ENCODE measurements around the gene MRPS18C. TPM values are rescaled to one million over a fixed set of nuclear protein-coding genes. Genes with fewer than 3 reads are reported as not detected.
A peak's percentile ranks its signal among the peaks of the same experiment; 100 is the strongest.

Gene MRPS18C
- total RNA-seq, 4 donors from 2014 or later: 15.7 to 30.3 (median 22.3) TPM

DNA sequence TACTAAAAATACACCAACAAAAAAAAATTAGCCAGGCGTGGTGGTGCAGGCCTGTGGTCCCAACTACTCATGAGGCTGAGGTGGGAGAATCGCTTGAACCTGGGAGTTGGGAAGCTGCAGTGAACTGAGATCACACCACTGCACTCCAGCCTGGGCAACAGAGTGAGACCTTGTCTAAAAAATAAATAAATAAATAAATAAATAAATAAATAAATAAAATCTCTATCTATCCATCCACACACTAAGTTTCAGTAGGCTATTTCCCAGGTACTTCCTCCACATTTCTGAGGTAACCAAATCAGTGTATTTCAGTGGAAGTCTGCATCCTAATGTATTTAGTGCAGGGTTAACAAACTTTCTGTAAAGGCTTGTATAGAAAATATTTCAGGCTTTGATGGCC, 18.1 kb downstream of the MRPS18C start:
- 100% methylated on average over 2 of the region's 2 CpGs for WGBS
- Histone ChIP-seq H3K4me3 (no peak overlapping the region), H3K4me1 (no peaks in the 10 kb centered on the region), H3K9me3 (no peaks in the 10 kb centered on the region), H3K27ac (replicated peaks in 1 of 4) (no peak overlapping the region), H3K27me3 (no peaks in the 10 kb centered on the region), H3K36me3 (peaks cover 0 to 47% (median 14%) of the 10 kb centered on the region in 4 donors)
- TF ChIP-seq, protein P1, sequence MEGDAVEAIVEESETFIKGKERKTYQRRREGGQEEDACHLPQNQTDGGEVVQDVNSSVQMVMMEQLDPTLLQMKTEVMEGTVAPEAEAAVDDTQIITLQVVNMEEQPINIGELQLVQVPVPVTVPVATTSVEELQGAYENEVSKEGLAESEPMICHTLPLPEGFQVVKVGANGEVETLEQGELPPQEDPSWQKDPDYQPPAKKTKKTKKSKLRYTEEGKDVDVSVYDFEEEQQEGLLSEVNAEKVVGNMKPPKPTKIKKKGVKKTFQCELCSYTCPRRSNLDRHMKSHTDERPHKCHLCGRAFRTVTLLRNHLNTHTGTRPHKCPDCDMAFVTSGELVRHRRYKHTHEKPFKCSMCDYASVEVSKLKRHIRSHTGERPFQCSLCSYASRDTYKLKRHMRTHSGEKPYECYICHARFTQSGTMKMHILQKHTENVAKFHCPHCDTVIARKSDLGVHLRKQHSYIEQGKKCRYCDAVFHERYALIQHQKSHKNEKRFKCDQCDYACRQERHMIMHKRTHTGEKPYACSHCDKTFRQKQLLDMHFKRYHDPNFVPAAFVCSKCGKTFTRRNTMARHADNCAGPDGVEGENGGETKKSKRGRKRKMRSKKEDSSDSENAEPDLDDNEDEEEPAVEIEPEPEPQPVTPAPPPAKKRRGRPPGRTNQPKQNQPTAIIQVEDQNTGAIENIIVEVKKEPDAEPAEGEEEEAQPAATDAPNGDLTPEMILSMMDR (IDR thresholded peaks at IDR 0.05): no peak
- no peak for TF ChIP-seq POLR2AphosphoS5 (IDR thresholded peaks at IDR 0.05)
- no peak for TF ChIP-seq EP300 (IDR thresholded peaks at IDR 0.05)
- TF ChIP-seq POLR2A (IDR thresholded peaks at IDR 0.05; ENCODE audit: low read depth): no peak
- intact Hi-C loops (cut with DNase I): no loop called here
- DNase-seq (ENCODE audit: extremely low spot score): no peak

DNA sequence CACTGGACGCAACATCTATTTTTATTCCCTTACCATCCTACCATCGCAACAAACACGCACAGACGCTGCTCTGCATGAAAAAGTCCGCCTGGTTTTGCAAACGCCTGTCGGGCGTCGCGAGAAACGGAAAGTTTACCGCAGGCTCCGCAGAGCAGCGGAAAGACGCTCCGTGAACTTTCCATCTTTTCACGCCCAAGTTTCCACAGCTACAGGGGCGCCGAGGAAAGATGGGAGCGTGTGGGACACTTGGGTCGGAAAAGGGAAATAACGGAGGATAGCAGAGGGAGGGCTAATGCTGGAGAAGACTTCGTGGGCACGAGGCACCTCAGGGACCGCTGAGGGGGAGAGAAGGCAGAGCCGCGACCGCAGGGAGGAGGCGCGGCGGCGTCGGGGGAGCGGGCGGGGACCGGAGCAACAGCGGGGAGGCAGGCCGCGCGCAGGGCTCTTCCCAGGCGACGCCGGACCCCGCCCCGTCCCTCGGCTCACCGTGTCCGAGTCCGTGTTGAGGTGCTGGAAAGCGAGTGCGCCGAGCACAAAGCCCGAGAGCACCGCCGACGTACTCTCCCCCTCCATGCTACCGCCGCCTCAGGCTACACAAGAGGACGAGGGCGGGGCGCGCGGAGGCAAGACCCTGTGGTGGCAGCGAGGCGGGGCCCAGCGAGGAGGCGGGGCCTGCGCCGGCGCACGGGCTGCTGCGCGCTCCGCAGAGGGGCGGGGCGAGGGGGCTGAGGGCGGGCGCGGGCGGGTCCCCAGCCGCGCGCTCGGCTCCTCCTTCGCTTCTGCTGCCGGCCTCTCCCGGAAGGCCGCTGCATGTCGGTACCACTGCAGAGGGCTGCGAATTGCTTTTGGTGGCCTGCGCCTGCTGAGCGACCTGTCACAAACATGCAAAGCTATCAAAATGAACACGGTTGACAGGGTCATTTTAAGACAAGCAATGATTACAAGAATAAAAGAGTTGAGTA, 28.9 kb downstream of the MRPS18C start, which contains the start of gene ABRAXAS1:
ABRAXAS1 (minus strand) TSS at position 601 of the 962 bp plus-strand sequence; CDS start at position 573, 28 bp downstream.
- peaks cover 13 to 24% (median 20%) of the 10 kb centered on the region in 4 donors for H3K4me1 ChIP-seq
- intact Hi-C loops (cut with DNase I): no loop called here
- H3K36me3 ChIP-seq: peaks cover 0 to 7% (median under 1%) of the 10 kb centered on the region in 4 donors
- H3K4me3 ChIP-seq: peak within 1 kb of the TSS; percentile 63 to 82 (median 74)
- peak; percentile 98 for TF ChIP-seq POLR2AphosphoS5 (IDR thresholded peaks at IDR 0.05)
- TF ChIP-seq POLR2A (IDR thresholded peaks at IDR 0.05; ENCODE audit: low read depth): peak; percentile 30
- TF ChIP-seq, protein P1 (IDR thresholded peaks at IDR 0.05): no peak
- no peak for TF ChIP-seq EP300 (IDR thresholded peaks at IDR 0.05)
- H3K27me3 ChIP-seq: no peaks in the 10 kb centered on the region
- DNase-seq (ENCODE audit: extremely low spot score): peak; percentile 97
- H3K27ac ChIP-seq (replicated peaks in 1 of 4): peak within 1 kb of the TSS; percentile 85 to 95 (median 92)
- WGBS: under 1% methylated on average over 33 of the region's 93 CpGs
- no peaks in the 10 kb centered on the region for H3K9me3 ChIP-seq

DNA sequence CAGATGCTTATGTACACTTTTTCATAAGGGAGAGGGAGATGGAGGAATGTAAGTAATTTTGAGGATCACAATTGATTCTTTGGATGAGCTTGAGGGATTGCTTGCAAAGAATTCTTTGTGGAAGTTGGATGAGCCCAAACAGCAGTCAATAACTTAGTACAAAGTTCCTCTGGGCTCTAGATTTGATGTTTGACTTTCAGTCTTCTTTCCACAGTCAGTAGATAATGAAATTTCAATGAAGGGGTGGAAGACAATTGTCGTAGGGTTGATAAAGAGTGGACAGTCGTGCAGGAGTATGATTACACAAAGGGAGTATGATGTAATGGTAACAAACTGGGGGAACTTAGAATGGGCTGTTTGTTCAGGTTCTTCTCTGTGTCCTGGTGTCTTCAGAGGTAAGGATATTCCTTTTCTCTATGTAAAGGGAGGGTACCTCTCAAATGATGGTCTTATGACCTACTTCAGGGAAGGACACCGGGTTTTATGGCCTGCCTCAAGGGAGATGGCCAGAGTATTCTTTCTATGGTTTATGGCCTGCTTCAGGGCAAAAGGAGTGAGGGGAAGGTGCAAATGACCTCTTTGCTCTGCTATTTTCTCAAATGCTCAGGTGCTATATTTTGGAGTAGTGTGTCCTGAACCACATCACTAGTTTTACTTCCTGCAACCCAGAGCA, 30.7 kb downstream of the MRPS18C start:
- Histone ChIP-seq H3K36me3 (no peaks in the 10 kb centered on the region), H3K27me3 (no peaks in the 10 kb centered on the region), H3K4me3 (no peak overlapping the region), H3K27ac (replicated peaks in 1 of 4) (no peak overlapping the region), H3K4me1 (peaks cover 13 to 24% (median 20%) of the 10 kb centered on the region in 4 donors), H3K9me3 (no peaks in the 10 kb centered on the region)
- WGBS: 86% methylated on average over 3 of the region's 3 CpGs
- intact Hi-C loops (cut with DNase I): no loop called here
- no peak for TF ChIP-seq EP300 (IDR thresholded peaks at IDR 0.05)
- TF ChIP-seq, protein P1 (IDR thresholded peaks at IDR 0.05): no peak
- no peak for TF ChIP-seq POLR2A (IDR thresholded peaks at IDR 0.05; ENCODE audit: low read depth)
- TF ChIP-seq POLR2AphosphoS5 (IDR thresholded peaks at IDR 0.05): no peak
- peak; percentile 3 for DNase-seq (ENCODE audit: extremely low spot score)

DNA sequence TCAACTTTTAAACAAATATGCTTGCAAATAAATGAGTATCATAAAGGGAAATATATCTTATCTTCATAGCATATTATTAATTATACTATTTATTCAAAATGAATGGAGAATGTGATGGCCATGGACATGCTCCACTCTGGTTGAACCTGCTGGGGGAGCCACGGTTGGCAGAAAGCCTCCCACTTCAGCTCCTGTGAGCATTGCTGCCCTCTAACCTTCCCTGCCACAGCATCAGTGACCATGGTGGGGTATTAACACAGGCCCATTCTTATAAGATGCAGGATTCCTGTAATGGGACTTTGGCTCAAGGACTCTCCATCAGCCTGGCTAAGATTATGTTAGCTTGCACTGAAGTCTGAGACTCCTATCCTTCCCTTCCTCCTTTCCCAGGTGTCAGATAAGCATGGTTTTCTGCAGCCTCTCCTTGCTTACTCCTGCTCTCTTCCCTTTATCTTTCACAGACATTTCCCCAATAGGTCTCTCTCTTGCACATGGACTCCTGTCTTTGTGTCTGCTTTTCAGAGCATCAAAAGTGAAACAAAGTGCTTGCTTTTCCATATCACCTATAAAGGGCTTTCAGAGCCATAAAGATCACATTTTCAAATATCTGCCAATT, 34.0 kb downstream of the MRPS18C start:
- H3K27me3 ChIP-seq: no peaks in the 10 kb centered on the region
- H3K27ac ChIP-seq (replicated peaks in 1 of 4): no peak overlapping the region
- no peak for DNase-seq (ENCODE audit: extremely low spot score)
- WGBS: 45% methylated on average over 1 of the region's 1 CpG
- H3K4me1 ChIP-seq: peaks cover 6 to 10% (median 8%) of the 10 kb centered on the region in 4 donors
- no peaks in the 10 kb centered on the region for H3K36me3 ChIP-seq
- no peak overlapping the region for H3K4me3 ChIP-seq
- no peaks in the 10 kb centered on the region for H3K9me3 ChIP-seq
- TF ChIP-seq POLR2A (IDR thresholded peaks at IDR 0.05; ENCODE audit: low read depth): no peak
- TF ChIP-seq, protein P1 (IDR thresholded peaks at IDR 0.05): no peak
- TF ChIP-seq POLR2AphosphoS5 (IDR thresholded peaks at IDR 0.05): no peak
- TF ChIP-seq EP300 (IDR thresholded peaks at IDR 0.05): no peak
- intact Hi-C loops (cut with DNase I): loop anchor here (5.0 kb wide), 1 partner anchor 47 kb away; the partner anchor contains the start of gene GPAT3

Data from esophagus muscularis mucosa (tissue), 4 donors.